Endometrial microvascular endothelial cells (primary cell): Measurements from ENCODE around the gene SORBS1. TPM values are rescaled to one million over a fixed set of nuclear protein-coding genes. Genes with fewer than 3 reads are reported as not detected.

Experiments
- in situ Hi-C: cut with HindIII; loops from 2 replicates; pipeline ENCODE4 v1.10.0; 2017; ENCODE audit warnings: low sequenced_read_pairs, low pct_unique_long_range_greater_than_20kb; ENCODE audit errors: inconsistent ontology term
- total RNA-seq: library from RNA; depleted of rRNA; stranded (reverse); fragments of >200 nt; gene quantifications from one replicate; pipeline ENCODE4 v1.2.3, GENCODE V29; 2015; ENCODE audit errors: inconsistent ontology term

The SORBS1 gene
- total RNA-seq, 1 donor from 2014 or later, result 4.5 TPM

DNA sequence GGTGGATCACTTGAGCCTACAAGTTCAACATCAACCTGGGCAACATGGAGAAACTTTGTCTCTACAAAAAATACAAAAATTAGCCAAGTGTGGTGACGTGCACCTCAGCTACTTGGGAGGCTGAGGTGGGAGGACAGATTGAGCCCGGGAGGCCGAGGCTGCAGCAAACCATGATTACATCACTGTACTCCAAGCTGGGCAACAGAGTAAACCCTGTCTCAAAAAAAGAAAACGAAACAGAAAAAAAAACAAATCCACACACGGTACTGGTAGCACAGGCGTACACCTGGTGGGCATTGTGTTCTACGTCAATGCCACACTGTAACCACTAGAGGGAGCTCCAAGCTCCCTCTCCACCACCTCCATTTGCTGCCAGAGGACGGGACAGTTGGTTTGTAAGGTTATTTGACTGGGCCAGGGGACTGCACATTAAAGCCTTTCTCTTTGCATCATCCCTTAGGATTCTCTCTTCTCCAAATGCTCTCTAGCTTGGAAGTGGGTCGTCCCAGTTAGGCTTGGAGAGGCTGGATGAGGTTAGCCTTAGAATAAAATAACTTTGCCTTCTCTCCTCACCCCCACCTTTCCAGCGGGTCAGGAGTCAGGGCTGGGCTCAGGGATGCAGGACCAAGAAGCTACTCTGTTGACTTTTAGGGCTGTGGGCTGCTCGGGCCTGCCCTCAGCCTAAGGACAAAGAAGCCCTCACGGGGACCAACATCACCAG, 130.8 kb downstream of the SORBS1 start:
- in situ Hi-C loops, result no loop called here

DNA sequence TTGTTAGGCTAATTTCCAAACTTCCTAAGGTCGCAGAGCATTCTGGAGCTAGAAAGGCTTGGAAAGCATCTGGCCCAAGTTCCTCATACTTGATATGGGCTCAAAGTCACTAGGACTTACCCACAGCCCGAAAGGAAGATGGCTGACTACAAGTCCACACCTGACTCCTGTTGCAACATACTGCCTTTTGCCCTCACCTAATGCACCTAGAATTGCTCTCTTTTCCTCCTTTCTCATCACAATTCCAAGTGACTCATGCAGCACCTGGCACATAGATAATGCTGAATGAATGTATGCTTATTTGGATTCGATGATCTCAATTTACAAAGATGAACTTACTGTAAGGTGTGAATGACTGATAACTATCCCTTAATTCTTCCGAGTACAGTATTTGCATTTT, 131.5 kb downstream of the SORBS1 start:
- in situ Hi-C loops, result no loop called here

DNA sequence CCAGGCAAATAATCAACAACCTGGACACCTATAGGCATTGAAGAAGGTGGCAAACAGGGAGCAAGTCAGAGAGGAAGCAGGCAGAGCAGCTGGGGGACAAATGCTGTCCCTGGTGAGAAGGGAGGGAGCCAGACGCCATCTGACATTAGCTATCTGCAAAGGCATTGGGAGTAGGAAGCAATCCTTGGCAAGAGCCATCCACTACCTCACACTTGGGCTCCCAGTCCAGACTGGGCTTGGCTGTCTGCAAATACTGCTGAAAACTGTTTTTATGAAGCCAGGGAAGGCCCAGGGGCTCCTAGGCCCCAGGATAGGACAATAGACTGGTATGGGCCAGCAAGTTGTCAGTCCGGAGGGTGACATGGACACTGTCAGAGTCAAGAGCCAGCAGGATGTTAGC, 132.5 kb downstream of the SORBS1 start:
- in situ Hi-C loops, result no loop called here

DNA sequence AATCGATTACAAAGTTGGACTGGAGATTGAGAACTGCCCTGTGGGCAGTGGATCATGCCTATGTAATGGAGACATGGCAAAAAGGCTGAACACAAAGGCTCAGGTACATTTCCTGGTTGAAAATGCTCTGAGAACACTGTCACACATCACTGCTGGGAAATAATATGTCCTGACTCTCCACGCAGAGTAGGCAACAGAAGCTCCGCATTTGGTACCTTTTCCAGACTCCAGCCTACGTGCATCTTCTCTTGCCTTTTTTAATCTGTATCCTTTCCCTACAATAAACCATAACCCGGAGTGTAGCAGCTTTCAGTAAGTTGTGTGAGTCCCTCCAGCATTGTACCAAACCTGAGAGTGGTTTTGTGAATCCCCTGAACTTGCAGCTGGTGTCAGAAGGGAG, 134.7 kb downstream of the SORBS1 start:
- in situ Hi-C loops, result no loop called here

DNA sequence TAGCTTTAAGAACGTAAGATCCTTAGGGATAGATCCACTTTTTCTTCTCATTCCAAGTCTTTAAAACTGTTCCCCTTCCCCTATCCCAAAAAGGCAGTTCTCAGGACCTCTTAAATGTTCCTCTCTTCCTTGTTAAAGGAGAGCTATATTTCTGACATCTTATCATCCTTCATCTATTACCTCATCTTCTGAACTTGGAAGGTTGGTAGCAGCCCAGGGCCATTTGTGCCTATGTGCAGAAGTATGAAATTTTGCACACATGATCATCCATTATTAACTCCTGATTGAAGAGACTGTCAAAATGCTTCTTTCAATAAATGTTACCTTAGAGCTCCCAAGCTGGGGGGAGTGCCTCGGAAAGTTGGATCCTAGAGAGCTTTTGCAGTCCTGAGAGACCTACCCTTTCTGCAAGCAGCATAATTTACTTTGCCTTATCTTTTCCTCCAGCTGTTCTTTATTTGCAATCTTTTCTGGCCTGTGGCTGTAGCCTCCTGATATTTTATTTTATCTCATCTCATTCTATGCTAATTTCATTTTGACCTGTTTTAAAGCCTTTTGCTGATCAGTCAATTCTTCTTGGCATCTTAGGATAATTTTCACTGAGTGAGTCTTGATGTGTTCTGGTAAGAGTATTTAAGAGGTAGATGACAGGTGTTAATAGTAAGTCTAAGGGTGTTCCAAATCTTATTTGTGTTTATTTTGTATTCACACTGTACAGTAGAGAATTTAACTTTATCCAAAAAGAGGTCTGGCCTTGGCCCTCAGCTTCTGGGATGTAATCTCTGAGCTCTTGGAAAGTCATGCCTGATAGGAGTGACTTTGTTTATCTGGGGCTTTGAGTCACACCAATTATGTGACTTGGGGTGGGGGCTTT, 135.3 kb downstream of the SORBS1 start:
- in situ Hi-C loops, result no loop called here

DNA sequence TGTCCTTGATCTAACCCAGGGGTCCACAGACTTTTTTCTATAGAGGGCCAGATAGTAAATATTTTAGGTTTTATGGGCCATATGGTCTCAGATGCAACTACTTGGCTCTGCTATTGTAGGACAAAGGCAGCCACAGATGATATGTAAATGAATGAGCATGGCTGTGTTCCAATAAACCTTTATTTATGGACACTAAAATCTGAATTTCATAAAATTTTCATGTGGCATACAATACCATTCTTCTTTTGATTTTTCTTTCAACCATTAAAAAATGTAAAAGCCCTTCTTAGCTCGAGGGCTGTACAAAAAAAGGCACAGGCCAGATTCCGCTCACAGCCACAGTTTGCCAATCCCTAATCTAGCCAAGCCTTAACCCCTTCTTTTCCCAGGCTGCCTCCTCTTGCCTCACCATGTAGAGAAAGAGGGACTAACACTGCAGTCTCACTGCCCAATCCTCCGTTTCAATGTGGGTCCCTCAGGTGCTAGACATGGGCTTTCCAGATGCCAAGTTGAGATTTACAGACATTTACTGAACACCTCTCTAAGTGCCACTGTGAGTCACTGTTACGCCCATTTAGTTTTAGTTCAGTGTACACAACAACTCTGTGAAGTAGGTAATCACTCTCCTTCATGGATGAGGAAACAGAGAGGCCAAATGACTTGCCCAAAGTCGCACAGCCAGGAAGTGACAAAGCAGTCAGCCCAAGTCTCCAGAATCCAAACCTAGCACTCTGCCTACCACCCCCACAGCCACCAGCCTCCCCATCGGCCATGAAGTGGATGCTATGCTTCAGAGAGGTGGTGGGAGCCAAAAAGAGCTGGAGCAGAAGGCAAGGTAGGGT, 137.8 kb downstream of the SORBS1 start:
- in situ Hi-C loops, result no loop called here

DNA sequence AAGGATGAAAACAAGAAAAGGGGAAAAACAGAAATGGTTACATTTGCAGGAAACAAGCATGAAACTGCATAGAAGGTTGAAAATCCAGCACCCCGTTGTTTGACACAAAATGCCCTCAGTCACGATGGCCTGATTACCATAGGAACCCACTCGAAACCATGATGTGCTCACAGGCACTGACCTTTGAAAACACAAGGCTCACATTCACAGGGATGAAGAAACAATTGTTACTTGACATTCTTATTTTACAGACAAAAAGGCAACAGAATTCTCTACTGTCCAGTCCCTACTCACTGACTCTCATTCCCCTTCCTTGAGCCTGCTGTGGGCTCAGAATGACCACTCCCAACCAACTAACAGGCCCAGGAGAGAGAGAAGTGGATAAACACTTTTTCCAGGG, 138.9 kb downstream of the SORBS1 start:
- in situ Hi-C loops, result no loop called here

DNA sequence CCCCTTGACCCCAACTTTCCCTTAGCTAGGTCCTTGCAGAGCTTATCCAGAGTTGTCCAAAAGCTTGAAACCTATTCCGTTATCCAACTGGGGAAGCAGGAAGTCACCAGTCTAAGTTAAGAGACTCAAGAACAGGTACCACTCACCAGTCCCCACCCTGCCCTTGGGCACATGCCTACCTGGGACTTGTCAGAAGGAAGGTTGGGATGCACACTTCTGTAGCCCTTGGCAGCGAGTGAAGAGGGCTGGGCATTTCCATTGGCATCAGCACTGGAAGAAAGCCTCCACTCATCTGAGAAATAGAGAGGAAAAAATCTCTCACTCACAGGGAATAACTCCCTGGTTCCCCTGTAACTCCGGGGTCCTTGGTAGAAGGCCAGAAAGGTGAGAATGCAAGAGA, 139.4 kb downstream of the SORBS1 start:
- in situ Hi-C loops, result no loop called here

DNA sequence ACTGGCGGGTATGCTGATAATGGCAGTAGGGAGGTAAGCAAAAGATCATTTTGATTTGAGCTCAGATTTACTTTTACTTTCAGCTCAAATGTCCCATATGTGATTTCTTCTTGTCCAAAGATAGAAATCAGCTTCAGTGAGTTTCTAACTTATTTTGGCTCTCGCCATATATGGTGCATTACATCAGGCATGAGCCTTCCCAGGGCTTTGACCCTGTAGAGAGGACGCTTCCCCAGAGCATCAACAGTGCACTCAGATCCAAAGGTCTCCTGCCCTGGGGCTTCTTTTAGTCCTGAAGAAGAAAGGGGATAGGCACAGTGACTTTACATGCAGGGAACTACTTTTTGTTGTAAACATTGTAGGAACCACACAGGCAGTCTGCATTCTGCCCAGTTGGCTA, 141.8 kb downstream of the SORBS1 start:
- in situ Hi-C loops, result no loop called here

DNA sequence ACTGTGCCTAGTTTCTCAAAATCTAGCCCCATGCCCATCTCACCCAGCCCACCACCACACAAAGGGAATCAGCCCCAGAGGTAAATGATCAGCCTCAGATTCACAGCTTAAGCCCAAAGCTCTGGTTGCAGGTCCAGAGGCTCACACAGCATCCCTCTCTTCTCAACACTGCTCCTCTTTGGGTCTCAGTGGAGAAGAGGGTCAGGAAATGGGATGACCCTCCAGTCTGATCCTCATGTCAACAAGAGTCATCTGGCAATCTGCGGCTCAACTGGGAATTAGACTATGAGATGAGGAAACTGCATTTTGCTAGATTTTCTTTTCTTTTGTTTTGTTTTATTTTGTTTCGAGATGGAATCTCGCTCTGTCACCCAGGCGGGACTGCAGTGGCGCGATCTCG, 144.2 kb downstream of the SORBS1 start:
- in situ Hi-C loops, result no loop called here

DNA sequence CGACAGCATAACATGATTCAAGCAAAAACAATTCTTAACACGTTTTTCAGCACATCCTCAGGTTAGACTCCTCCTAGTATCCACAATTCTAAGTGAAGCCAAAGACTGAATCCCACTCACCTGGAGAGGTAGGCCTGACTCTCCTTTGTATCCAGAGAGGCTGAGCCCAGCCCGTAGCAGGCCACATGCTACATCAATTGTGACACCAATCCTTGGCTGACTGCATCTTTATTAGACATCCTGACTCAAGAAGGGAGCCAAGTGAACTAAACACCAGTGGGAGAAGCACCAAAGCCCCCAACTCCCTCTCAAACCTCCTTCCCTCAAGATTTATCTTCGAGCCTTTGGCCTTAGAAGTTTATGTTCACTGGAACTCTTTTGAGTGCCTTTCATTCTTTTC, 144.9 kb downstream of the SORBS1 start:
- in situ Hi-C loops, result no loop called here

DNA sequence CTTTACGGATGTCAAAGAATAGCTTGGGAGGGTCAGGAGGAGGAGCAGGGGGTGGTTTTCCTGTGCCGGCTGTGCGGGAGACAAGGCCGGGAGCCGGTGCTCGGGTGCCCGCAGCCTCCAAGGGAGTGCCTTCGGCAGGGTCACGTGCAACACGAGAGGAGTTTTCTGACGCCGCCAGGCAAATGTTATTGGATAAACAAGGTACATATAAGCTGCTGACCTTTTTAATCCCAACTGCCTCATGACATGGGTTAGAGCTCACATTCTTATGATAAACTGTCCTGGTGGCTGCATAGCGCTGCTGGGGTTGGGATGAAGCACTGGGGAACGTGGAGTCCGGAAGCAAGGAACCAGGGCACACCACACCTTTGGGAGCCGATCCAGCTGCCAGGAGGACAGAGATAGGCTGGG, 145.5 kb downstream of the SORBS1 start:
- in situ Hi-C loops, result no loop called here

DNA sequence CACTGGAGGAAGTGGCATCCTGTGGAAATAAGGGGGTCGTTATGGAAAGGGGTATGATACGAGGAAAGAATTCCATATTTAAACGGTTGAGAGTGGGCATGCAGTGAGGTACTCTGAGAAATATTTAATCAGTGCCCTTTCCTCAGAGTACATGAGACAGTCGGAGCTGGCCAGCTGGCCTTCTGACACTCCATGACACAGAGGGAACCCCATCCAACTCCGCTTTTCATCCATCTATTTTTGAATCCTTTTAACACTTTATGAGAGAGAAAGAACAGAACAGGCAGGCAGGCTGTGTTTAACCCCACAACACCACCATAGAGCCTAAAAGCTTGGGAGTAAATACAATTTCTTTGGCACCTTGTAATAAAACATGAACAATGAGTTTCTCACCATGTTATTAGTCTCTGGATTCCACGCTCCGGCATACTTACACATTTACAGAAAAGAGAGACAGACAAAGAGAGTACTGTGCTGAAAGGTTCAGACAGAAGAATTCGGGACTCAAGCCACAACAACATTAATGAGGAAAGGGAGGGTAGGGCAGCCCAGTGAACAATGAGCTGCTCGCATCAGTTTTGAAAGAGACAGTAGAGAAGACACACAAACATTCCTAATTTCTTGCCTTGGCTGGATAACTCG, 146.2 kb downstream of the SORBS1 start:
- in situ Hi-C loops, result no loop called here

DNA sequence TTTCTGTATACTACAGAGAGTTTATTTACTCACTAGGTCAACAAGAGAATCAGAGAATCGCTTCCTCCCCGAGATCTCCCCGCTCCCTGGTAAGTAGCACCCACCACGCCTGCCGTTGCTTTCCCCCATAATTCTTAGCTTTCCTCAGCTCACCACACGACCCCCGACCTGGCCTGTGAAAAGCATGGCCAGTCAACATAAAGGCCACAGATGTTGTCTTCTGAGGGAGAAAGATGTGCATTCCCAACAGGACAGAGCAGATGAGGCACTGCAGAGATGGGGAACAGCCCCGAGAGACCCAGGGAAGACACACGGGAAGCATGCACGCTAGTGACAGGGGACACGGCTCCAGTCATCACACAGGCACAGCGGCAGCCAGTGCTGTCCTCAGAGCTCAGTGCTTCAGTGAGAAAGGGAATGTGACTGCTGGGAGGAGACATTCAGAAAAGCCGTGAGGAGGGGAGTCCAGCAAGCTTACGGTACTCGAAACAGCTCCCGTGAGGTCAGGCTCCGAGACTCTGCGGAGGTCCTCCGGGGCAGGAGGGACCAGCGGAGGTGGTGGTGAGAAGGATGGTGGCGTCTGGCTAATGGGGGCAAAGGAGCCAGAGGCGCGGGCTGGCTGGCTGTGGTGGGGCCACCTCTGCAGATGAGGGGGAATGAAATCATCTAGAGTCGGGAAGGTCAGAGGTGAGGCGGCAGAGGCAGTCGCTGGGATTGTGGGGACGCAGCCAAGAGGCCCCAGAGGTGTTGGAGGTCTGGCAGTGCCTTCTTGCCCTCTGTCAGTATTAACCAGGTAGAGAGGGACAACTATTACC, 146.9 kb downstream of the SORBS1 start:
- in situ Hi-C loops, result no loop called here

DNA sequence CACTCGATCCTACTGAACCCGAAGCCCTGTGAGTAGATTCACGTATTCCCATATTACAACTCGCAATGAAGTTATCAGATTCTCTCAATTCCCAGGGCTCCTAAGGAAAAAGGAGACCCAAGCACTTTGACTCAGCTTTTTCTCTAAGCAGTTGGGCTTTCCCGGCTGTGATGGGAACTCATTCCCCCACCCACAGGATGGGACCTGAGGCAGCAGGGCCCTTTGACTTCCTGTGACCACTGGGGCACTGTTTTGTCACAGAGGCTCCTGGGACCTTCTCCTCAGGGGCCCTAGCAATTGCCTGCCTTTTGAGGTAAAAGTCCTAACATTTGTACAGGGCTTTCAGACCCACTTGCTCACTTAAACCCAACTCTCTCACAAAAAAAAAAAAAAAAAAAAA, 147.6 kb downstream of the SORBS1 start:
- in situ Hi-C loops, result no loop called here

DNA sequence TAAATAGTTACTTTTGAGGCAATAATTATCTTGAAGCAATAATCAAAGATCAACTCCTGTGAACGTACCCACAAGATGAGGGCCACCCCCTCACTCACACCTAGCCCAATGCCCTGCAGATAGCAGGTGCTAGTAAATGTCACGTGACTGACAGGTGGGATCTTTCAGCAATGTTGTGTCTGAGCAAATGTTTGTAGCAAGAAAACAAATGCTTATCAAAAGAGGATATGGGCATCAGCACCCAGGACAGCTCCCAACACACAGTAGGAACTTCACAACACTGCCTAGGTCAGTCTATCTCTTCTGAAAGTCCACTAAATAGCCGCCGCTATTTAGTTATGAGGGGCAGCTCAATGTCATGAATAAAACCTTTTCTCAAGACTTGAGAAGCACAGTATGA, 149.5 kb downstream of the SORBS1 start:
- in situ Hi-C loops, result no loop called here

DNA sequence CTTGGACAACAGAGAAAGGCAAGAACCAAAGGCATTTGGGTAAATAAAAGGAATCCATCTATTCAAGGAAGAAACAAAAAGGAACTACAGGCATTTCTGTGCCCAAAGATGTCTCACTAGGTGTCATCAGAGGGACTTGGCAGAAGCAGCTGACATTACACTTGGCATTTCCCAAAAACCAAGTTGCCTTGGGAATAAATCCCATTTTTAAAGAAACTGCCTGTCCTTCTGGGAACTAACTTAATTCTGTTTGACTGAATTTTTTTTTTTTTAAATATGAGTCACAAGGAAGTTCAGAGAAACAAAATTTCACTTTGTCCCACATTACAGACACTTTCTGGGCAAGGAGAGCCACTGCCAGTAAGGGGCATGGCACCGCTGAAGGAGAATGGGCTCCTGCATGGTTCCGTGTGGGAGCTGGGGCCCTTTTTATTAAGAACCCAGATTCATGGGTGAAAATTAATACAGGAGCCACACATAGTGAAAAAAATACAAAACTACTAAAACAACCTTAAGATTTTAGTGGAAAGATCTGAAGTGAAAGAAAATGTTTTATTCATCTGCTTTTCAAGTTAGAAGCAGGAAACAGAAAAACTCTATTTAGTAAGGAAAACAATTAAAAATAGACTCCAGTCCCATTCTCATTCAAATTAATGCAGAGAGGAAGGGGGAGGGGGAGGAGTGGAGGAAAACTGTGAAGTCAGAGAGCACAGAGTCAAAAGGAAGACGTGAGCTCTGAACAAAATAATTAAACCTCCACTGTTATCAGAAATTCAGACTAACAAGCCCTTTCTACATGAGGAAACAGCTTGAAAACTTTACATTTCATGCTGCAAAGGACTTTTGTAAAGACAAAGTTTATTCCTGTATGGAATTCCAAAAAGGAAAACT, 151.9 kb downstream of the SORBS1 start:
- in situ Hi-C loops, result no loop called here
